GM19452 (cell line): ENCODE measurements around the gene ARFRP1.
"Not testable (repeated sequence)": the region's sequence is repeated elsewhere in the genome, so short reads cannot be mapped to it uniquely, and the experiment has no call there.

Experiments
- ATAC-seq: cut with Tn5 transposase; IDR thresholded peaks from one replicate; pipeline ENCODE4 v1.9.1; 2021; ENCODE audit not compliant: unreplicated experiment

Gene ARFRP1

GRCh38 chr20:63733579-63734081, 25.9 kb upstream of the ARFRP1 start:
- no peak for ATAC-seq

GRCh38 chr20:63733117-63733516, 25.3 kb upstream of the ARFRP1 start:
- no peak for ATAC-seq

GRCh38 chr20:63732118-63733095, 24.6 kb upstream of the ARFRP1 start:
- no peak for ATAC-seq

- no peak for ATAC-seq
Measured at GRCh38 chr20:63731410-63731809, 23.6 kb upstream of the ARFRP1 start.

- ATAC-seq: not testable (repeated sequence)
Measured at GRCh38 chr20:63730189-63730733, 22.5 kb upstream of the ARFRP1 start.

- not testable (repeated sequence) for ATAC-seq
Measured at GRCh38 chr20:63722967-63723622, 15.3 kb upstream of the ARFRP1 start.

- ATAC-seq: no peak
Measured at GRCh38 chr20:63718996-63719395, 11.2 kb upstream of the ARFRP1 start.

- ATAC-seq: no peak
Measured at GRCh38 chr20:63714858-63715257, 7.1 kb upstream of the ARFRP1 start.

- no peak for ATAC-seq
Measured at GRCh38 chr20:63712191-63712590, 4.4 kb upstream of the ARFRP1 start.

GRCh38 chr20:63711085-63711645, 3.4 kb upstream of the ARFRP1 start:
- ATAC-seq: no peak

- no peak for ATAC-seq
Measured at GRCh38 chr20:63709149-63709527, 1.4 kb upstream of the ARFRP1 start.

GRCh38 chr20:63708301-63709148, 749 bp upstream of the ARFRP1 start:
- ATAC-seq: peak; percentile 13

GRCh38 chr20:63706852-63707557, 771 bp downstream of the ARFRP1 start:
- ATAC-seq: peak; percentile 24

GRCh38 chr20:63706027-63706695, 1.6 kb downstream of the ARFRP1 start:
- ATAC-seq: no peak

GRCh38 chr20:63705232-63706026, 2.3 kb downstream of the ARFRP1 start:
- no peak for ATAC-seq

- ATAC-seq: no peak
Measured at GRCh38 chr20:63704749-63705117, 3.0 kb downstream of the ARFRP1 start.

- ATAC-seq: no peak
Measured at GRCh38 chr20:63703976-63704748, 3.6 kb downstream of the ARFRP1 start.

GRCh38 chr20:63703471-63703975, 4.3 kb downstream of the ARFRP1 start:
- ATAC-seq: no peak
